GM23338 (cell line): ENCODE measurements around the gene MIR17HG.

Experiments used
- CREB1 ChIP-seq: fragments of 250-450 bp; sonication (Bioruptor Pico); IDR thresholded peaks from 2 replicates; pipeline ENCODE4 v1.5.0; 2020; ENCODE audit warnings: low read depth, mild to moderate bottlenecking, moderate library complexity
- CTCF ChIP-seq, 2 experiments: fragments of 200-600 bp in 1 of 2; sonication (generic) in 1 of 2; conservative IDR thresholded peaks; 2 replicates each; pipeline versions ENCODE4 v1.5.1 to v1.6.1; 2016 to 2017; ENCODE audit warnings: antibody characterized with exemption in 2 of 2, low read depth in 2 of 2, mild to moderate bottlenecking in 2 of 2, moderate library complexity in 1 of 2
- EZH2 ChIP-seq: fragments of 200-600 bp; sonication (generic); IDR thresholded peaks from one replicate; pipeline ENCODE4 v1.8.0; 2017; ENCODE audit warnings: antibody characterized with exemption, mild to moderate bottlenecking, low read depth; ENCODE audit not compliant: unreplicated experiment
- EZH2phosphoT487 ChIP-seq: fragments of 200-600 bp; sonication (generic); IDR thresholded peaks from one replicate; pipeline ENCODE4 v1.8.1; 2018; ENCODE audit warnings: antibody characterized with exemption; ENCODE audit not compliant: unreplicated experiment
- JUNB ChIP-seq: IDR thresholded peaks from one replicate; pipeline ENCODE4 v1.6.1; 2016; ENCODE audit warnings: antibody characterized with exemption; ENCODE audit not compliant: unreplicated experiment
- POLR2AphosphoS5 ChIP-seq: IDR thresholded peaks from 2 replicates; pipeline ENCODE4 v1.6.1; 2016; ENCODE audit warnings: antibody characterized with exemption, low read depth
- ZNF114 ChIP-seq: fragments of 250-450 bp; sonication (Bioruptor Pico); IDR thresholded peaks from 2 replicates; pipeline ENCODE4 v1.5.0; 2020; ENCODE audit warnings: mild to moderate bottlenecking, moderate library complexity
- ZNF331 ChIP-seq: fragments of 250-450 bp; sonication (Bioruptor Pico); IDR thresholded peaks from 2 replicates; pipeline ENCODE4 v1.5.0; 2020; ENCODE audit warnings: low read depth, mild to moderate bottlenecking, moderate library complexity
- TF ChIP-seq, protein P1 (sequence below): IDR thresholded peaks from one replicate; pipeline ENCODE4 v1.6.1; 2018; ENCODE audit warnings: antibody characterized with exemption; ENCODE audit not compliant: unreplicated experiment
- TF ChIP-seq, protein P2 (sequence below): IDR thresholded peaks from 2 replicates; pipeline ENCODE4 v1.6.1; 2016; ENCODE audit warnings: antibody characterized with exemption

- TF ChIP-seq CTCF (conservative IDR thresholded peaks at IDR 0.05; ENCODE audit: low read depth in 2 of 2) (no peak), CREB1 (CRISPR knock-in tag) (no peak), POLR2AphosphoS5 (no peak), EZH2 (no peak), EZH2phosphoT487 (no peak), JUNB (no peak), ZNF331 (CRISPR knock-in tag) (no peak), ZNF114 (CRISPR knock-in tag) (no peak)
- TF ChIP-seq, protein P1, sequence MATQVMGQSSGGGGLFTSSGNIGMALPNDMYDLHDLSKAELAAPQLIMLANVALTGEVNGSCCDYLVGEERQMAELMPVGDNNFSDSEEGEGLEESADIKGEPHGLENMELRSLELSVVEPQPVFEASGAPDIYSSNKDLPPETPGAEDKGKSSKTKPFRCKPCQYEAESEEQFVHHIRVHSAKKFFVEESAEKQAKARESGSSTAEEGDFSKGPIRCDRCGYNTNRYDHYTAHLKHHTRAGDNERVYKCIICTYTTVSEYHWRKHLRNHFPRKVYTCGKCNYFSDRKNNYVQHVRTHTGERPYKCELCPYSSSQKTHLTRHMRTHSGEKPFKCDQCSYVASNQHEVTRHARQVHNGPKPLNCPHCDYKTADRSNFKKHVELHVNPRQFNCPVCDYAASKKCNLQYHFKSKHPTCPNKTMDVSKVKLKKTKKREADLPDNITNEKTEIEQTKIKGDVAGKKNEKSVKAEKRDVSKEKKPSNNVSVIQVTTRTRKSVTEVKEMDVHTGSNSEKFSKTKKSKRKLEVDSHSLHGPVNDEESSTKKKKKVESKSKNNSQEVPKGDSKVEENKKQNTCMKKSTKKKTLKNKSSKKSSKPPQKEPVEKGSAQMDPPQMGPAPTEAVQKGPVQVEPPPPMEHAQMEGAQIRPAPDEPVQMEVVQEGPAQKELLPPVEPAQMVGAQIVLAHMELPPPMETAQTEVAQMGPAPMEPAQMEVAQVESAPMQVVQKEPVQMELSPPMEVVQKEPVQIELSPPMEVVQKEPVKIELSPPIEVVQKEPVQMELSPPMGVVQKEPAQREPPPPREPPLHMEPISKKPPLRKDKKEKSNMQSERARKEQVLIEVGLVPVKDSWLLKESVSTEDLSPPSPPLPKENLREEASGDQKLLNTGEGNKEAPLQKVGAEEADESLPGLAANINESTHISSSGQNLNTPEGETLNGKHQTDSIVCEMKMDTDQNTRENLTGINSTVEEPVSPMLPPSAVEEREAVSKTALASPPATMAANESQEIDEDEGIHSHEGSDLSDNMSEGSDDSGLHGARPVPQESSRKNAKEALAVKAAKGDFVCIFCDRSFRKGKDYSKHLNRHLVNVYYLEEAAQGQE, result no peak
- TF ChIP-seq, protein P2, sequence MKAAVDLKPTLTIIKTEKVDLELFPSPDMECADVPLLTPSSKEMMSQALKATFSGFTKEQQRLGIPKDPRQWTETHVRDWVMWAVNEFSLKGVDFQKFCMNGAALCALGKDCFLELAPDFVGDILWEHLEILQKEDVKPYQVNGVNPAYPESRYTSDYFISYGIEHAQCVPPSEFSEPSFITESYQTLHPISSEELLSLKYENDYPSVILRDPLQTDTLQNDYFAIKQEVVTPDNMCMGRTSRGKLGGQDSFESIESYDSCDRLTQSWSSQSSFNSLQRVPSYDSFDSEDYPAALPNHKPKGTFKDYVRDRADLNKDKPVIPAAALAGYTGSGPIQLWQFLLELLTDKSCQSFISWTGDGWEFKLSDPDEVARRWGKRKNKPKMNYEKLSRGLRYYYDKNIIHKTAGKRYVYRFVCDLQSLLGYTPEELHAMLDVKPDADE, result no peak
Observed at GRCh38 chr13:91312324-91312723, 35.2 kb upstream of the MIR17HG start.
